Endothelial cell of umbilical vein (primary cell): ENCODE results near the gene CCDC38.

Experiments used
- CTCF ChIP-seq, 2 donors: IDR thresholded peaks; 1 replicate in 1 of 2; 2 replicates in 1 of 2; pipeline ENCODE4 v1.5.1; 2011; ENCODE audit warnings: low read length in 2 of 2, mild to moderate bottlenecking in 2 of 2, moderate library complexity in 2 of 2, control low read depth in 1 of 2, inconsistent platforms in 1 of 2, low read depth in 1 of 2; ENCODE audit not compliant: insufficient read depth in 1 of 2; ENCODE audit errors: extremely low read depth in 1 of 2
- EZH2 ChIP-seq: IDR thresholded peaks from 2 replicates; pipeline ENCODE4 v1.6.1; 2012; ENCODE audit warnings: borderline replicate concordance, low read depth, mild to moderate bottlenecking, moderate library complexity, low read length, inconsistent platforms; ENCODE audit not compliant: severe bottlenecking
- FOS ChIP-seq: IDR thresholded peaks from 2 replicates; pipeline ENCODE4 v1.6.1; 2011; ENCODE audit warnings: mild to moderate bottlenecking, low read length, moderate library complexity, borderline replicate concordance; ENCODE audit not compliant: insufficient read depth
- GATA2 ChIP-seq: IDR thresholded peaks from 2 replicates; pipeline ENCODE4 v1.7.0; 2011; ENCODE audit warnings: low read depth, mild to moderate bottlenecking, moderate library complexity, mixed read lengths, low read length; ENCODE audit not compliant: insufficient read length, insufficient read depth
- JUN ChIP-seq: IDR thresholded peaks from 2 replicates; pipeline ENCODE4 v1.6.1; 2011; ENCODE audit warnings: borderline replicate concordance, low read depth; ENCODE audit not compliant: insufficient read length, insufficient read depth
- MAX ChIP-seq: IDR thresholded peaks from 2 replicates; pipeline ENCODE4 v1.6.1; 2011; ENCODE audit not compliant: insufficient read depth, insufficient read length
- MYC ChIP-seq: IDR thresholded peaks from one replicate; pipeline ENCODE4 v1.6.1; 2011; ENCODE audit warnings: mild to moderate bottlenecking, low read depth, low read length
- POLR2A ChIP-seq: IDR thresholded peaks from 2 replicates; pipeline ENCODE4 v1.6.1; 2012; ENCODE audit warnings: low read depth, mild to moderate bottlenecking, control low read depth, low read length
- POLR2AphosphoS5 ChIP-seq: IDR thresholded peaks from 2 replicates; pipeline ENCODE4 v1.6.1; 2012; ENCODE audit warnings: low read depth, mild to moderate bottlenecking, control low read depth, low read length, moderate library complexity; ENCODE audit not compliant: insufficient read depth

GRCh38 chr12:95836630-95837239 lies 105.7 kb downstream of the CCDC38 start:
- no peak for TF ChIP-seq CTCF (IDR thresholded peaks at IDR 0.05; ENCODE audit: extremely low read depth in 1 of 2, insufficient read depth in 1 of 2, low read depth in 1 of 2, low read length in 2 of 2)
- TF ChIP-seq EZH2, result no peak
- TF ChIP-seq POLR2AphosphoS5, result no peak
- no peak for TF ChIP-seq POLR2A
- no peak for TF ChIP-seq JUN
- TF ChIP-seq MAX, result no peak
- no peak for TF ChIP-seq GATA2
- no peak for TF ChIP-seq FOS
- TF ChIP-seq MYC, result no peak
